T47D (cell line): Measurements from ENCODE around the gene TBXA2R.
"Not testable (repeated sequence)": the region's sequence is repeated elsewhere in the genome, so short reads cannot be mapped to it uniquely, and the experiment has no call there.

Source experiments
- DNase-seq, 2 experiments: peaks; one replicate each; pipeline versions ENCODE4 v3.0.0 to v3.0.0-alpha.2; 2011 to 2012; ENCODE audit warnings: low read depth in 1 of 2, low spot score in 1 of 2
- JUND ChIP-seq: IDR thresholded peaks from 2 replicates; pipeline ENCODE4 v1.6.1; 2012; ENCODE audit warnings: low read depth
- in situ Hi-C: cut with HindIII; loops from 2 replicates; pipeline ENCODE4 v1.10.0; 2016; ENCODE audit warnings: low sequenced_read_pairs, low pct_unique_long_range_greater_than_20kb

Gene TBXA2R

GRCh38 chr19:3634496-3635045 lies 27.9 kb upstream of the TBXA2R start:
- in situ Hi-C loops = no loop called here
- no peak for TF ChIP-seq JUND

GRCh38 chr19:3633559-3633988 lies 26.9 kb upstream of the TBXA2R start:
- in situ Hi-C loops = no loop called here
- no peak for TF ChIP-seq JUND
- no peak for DNase-seq

More at GRCh38 chr19:3634496-3635045, 27.9 kb upstream of the TBXA2R start:
- DNase-seq = no peak

- no peak for DNase-seq
- in situ Hi-C loops = no loop called here
- TF ChIP-seq JUND = no peak
Measured at GRCh38 chr19:3632739-3633558, 26.3 kb upstream of the TBXA2R start.

- no peak for DNase-seq
- no peak for TF ChIP-seq JUND
- in situ Hi-C loops = no loop called here
Measured at GRCh38 chr19:3632098-3632497, 25.4 kb upstream of the TBXA2R start.

- in situ Hi-C loops = no loop called here
Measured at GRCh38 chr19:3631053-3631861, 24.6 kb upstream of the TBXA2R start.

GRCh38 chr19:3628766-3629165 lies 22.1 kb upstream of the TBXA2R start:
- DNase-seq, in situ Hi-C loops: not testable (repeated sequence)

More at GRCh38 chr19:3631053-3631861, 24.6 kb upstream of the TBXA2R start:
- DNase-seq = no peak
- no peak for TF ChIP-seq JUND

GRCh38 chr19:3627351-3627723 lies 20.7 kb upstream of the TBXA2R start:
- no peak for TF ChIP-seq JUND
- no peak for DNase-seq
- in situ Hi-C loops = no loop called here

GRCh38 chr19:3626473-3627350 lies 20.0 kb upstream of the TBXA2R start, which contains the start of gene CACTIN:
Gene CACTIN (minus strand): TSS chr19:3626790. CDS start chr19:3626762, 28 bp downstream.
- DNase-seq = peak; percentile 98 to 99
- no peak for TF ChIP-seq JUND
- in situ Hi-C loops = no loop called here

- in situ Hi-C loops = no loop called here
- no peak for TF ChIP-seq JUND
- no peak for DNase-seq
Measured at GRCh38 chr19:3625996-3626472, 19.4 kb upstream of the TBXA2R start.

- in situ Hi-C loops = no loop called here
- no peak for DNase-seq
- no peak for TF ChIP-seq JUND
Measured at GRCh38 chr19:3623716-3624115, 17.0 kb upstream of the TBXA2R start.

GRCh38 chr19:3622224-3622623 lies 15.5 kb upstream of the TBXA2R start:
- in situ Hi-C loops = no loop called here
- DNase-seq = no peak
- no peak for TF ChIP-seq JUND

- in situ Hi-C loops = no loop called here
- no peak for DNase-seq
- TF ChIP-seq JUND = no peak
Measured at GRCh38 chr19:3621689-3622088, 15.0 kb upstream of the TBXA2R start.
